GM21423 (cell line): ENCODE data around the gene NYAP1.
A peak's percentile ranks its signal among the peaks of the same experiment; 100 is the strongest.

Experiments used
- ATAC-seq: cut with Tn5 transposase; IDR thresholded peaks from one replicate; pipeline ENCODE4 v1.9.1; 2021; ENCODE audit warnings: mild to moderate bottlenecking, moderate library complexity; ENCODE audit not compliant: unreplicated experiment

Gene NYAP1

GRCh38 chr7:100456562-100456961, 27.2 kb upstream of the NYAP1 start:
- no peak for ATAC-seq

GRCh38 chr7:100457033-100457432, 26.7 kb upstream of the NYAP1 start:
- ATAC-seq = no peak

- ATAC-seq = no peak
Observed at GRCh38 chr7:100464210-100464660, 19.5 kb upstream of the NYAP1 start, which contains the start of gene SPACDR. Gene SPACDR, minus strand, starts transcription at chr7:100464260. Its CDS starts 235 bp downstream, at chr7:100464025.

GRCh38 chr7:100464791-100465190, 18.9 kb upstream of the NYAP1 start:
- no peak for ATAC-seq

GRCh38 chr7:100465299-100465698, 18.4 kb upstream of the NYAP1 start:
- ATAC-seq = no peak

- ATAC-seq = no peak
Observed at GRCh38 chr7:100465702-100466311, 17.9 kb upstream of the NYAP1 start.

GRCh38 chr7:100466653-100467605, 16.8 kb upstream of the NYAP1 start:
- ATAC-seq = no peak

- no peak for ATAC-seq
Observed at GRCh38 chr7:100467638-100468373, 15.9 kb upstream of the NYAP1 start.

- no peak for ATAC-seq
Observed at GRCh38 chr7:100469227-100470044, 14.3 kb upstream of the NYAP1 start.

GRCh38 chr7:100471021-100471420, 12.7 kb upstream of the NYAP1 start:
- ATAC-seq = no peak

- no peak for ATAC-seq
Observed at GRCh38 chr7:100472121-100472851, 11.4 kb upstream of the NYAP1 start.

- ATAC-seq = no peak
Observed at GRCh38 chr7:100472854-100473499, 10.8 kb upstream of the NYAP1 start.

GRCh38 chr7:100475549-100475948, 8.2 kb upstream of the NYAP1 start:
- ATAC-seq = no peak

- no peak for ATAC-seq
Observed at GRCh38 chr7:100476101-100476780, 7.5 kb upstream of the NYAP1 start.

- no peak for ATAC-seq
Observed at GRCh38 chr7:100476903-100477870, 6.5 kb upstream of the NYAP1 start.

GRCh38 chr7:100477871-100478267, 5.9 kb upstream of the NYAP1 start:
- no peak for ATAC-seq

- peak; percentile 62 for ATAC-seq
Observed at GRCh38 chr7:100478958-100479660, 4.6 kb upstream of the NYAP1 start, which contains the start of gene TSC22D4. Gene TSC22D4, minus strand, starts transcription at chr7:100479214. Its CDS starts 1,176 bp downstream, at chr7:100478038.
